Activated naive CD4-positive, alpha-beta T cell treated with anti-CD3 and anti-CD28 coated beads, Interleukin-2, amount 50 U/mL, for 24 hours (primary cell): ENCODE measurements around the gene CADM1.

Experiments
- H3K27ac Mint-ChIP-seq: one replicate; pipeline ENCODE4 v1.8.0; 2021; ENCODE audit warnings: mild to moderate bottlenecking, mixed read lengths
- H3K27me3 Mint-ChIP-seq: one replicate; pipeline ENCODE4 v1.8.0; 2021; ENCODE audit warnings: mixed read lengths
- H3K36me3 Mint-ChIP-seq: one replicate; pipeline ENCODE4 v1.8.0; 2021; ENCODE audit warnings: mixed read lengths
- H3K4me1 Mint-ChIP-seq: one replicate; pipeline ENCODE4 v1.8.0; 2021; ENCODE audit warnings: mixed read lengths
- H3K4me3 Mint-ChIP-seq: one replicate; pipeline ENCODE4 v1.8.0; 2021; ENCODE audit warnings: mild to moderate bottlenecking, mixed read lengths
- H3K9me3 Mint-ChIP-seq: one replicate; pipeline ENCODE4 v1.8.0; 2021; ENCODE audit warnings: mixed read lengths

The CADM1 gene

DNA sequence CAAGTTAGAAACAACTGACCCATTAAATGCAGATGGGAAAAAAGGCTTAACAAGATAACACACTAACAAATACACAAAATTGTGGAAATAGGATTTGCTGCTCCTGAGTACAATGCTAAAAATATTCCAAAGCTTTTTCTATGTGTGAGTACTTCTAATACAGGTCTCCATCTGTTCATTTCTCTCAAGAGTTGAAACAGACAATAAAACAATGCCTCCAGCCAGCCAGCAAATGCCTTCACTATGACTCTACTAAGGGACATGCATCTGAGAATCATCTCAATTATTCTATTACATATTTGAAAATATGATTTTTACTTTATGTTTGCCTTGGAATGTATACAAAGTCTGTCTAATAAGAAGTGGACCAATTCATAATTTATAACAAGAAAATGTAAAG, 119.0 kb downstream of the CADM1 start:
- Mint-ChIP-seq H3K27me3 (peaks cover 11% of the 10 kb centered on the region), H3K9me3 (peaks cover 3% of the 10 kb centered on the region), H3K4me3 (no peak overlapping the region), H3K4me1 (no peaks in the 10 kb centered on the region), H3K36me3 (no peaks in the 10 kb centered on the region), H3K27ac (no peak overlapping the region)

DNA sequence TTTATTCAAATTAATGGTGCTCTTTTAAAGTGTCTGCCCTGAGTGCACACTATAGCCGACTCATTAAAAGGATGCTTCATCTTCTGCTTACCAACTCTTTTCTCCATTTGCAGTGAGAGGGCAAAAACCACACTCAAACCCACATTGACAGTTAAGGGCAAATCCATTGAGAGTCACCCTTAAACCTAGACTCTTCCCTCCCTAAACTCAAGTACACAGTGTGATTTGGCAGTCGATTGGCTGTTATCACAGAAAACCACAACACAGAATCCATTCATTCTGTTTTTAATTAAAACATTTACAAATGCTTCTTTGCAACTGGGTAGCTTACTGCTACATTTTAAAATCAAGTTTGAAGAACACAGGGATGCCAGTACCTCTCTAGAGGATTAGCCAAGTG, 120.0 kb downstream of the CADM1 start:
- no peak overlapping the region for H3K4me3 Mint-ChIP-seq
- peaks cover 3% of the 10 kb centered on the region for H3K9me3 Mint-ChIP-seq
- H3K27me3 Mint-ChIP-seq, result peaks cover 11% of the 10 kb centered on the region
- H3K4me1 Mint-ChIP-seq, result no peaks in the 10 kb centered on the region
- no peaks in the 10 kb centered on the region for H3K36me3 Mint-ChIP-seq
- H3K27ac Mint-ChIP-seq, result no peak overlapping the region

DNA sequence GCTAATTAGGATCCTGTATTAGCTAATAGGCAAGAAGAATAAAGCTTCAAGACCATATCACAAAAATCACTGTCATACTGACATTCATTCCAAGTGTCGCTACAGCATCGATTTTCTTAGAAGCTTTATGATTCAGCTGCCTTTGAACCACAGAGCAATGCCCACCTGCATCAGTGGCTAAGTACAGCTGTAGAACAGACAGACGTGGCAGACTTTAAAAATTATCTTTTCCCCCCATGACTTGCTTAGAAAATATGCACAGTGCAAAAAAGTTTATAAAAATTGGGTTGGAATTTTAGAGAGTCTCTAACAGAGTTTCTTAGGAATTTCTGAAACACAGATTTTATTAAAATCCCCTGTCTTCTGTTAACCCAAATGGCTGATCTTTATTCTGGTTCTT, 120.8 kb downstream of the CADM1 start:
- H3K9me3 Mint-ChIP-seq, result peaks cover 3% of the 10 kb centered on the region
- H3K27me3 Mint-ChIP-seq, result peaks cover 9% of the 10 kb centered on the region
- H3K27ac Mint-ChIP-seq, result no peak overlapping the region
- H3K4me3 Mint-ChIP-seq, result no peak overlapping the region
- no peaks in the 10 kb centered on the region for H3K4me1 Mint-ChIP-seq
- H3K36me3 Mint-ChIP-seq, result no peaks in the 10 kb centered on the region

DNA sequence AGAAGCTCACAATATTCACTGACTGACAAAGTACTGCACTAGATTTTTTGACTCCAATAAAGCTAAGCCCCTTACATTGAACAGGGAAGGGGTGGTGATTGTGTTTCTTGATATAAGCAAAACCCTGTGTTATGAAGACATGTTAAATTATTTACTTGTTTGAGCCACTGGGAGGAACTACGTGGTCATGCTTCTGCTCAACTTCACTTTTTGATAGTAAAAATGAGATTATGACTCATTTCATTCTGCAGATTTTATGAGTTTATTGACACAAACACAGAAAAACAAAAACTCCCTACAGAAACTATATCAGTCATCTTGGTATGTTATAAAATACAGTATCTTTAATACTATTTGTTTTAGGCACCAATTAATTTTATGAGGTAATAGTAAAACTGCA, 124.7 kb downstream of the CADM1 start:
- Mint-ChIP-seq H3K27ac (no peak overlapping the region), H3K9me3 (no peaks in the 10 kb centered on the region), H3K36me3 (no peaks in the 10 kb centered on the region), H3K4me1 (no peaks in the 10 kb centered on the region), H3K27me3 (peaks cover 4% of the 10 kb centered on the region), H3K4me3 (no peak overlapping the region)

DNA sequence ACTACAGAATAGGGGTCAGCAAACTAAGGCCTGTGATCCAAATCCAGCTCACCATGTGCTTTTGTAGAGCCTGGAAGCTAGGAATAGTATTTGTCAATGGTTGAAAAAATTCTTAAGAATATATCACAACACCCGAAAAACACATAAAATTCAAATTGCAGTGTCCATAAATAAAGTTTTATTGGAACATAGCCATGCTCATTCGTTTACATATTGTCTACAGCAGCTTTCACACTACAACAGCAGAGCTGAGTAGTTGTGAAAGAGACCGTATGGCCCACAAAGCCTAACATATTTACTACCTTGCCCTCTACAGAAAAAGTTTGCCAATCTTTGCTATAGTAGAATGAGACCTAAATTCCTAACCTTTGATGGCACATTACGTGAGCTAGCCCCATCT, 125.7 kb downstream of the CADM1 start:
- no peaks in the 10 kb centered on the region for H3K36me3 Mint-ChIP-seq
- no peaks in the 10 kb centered on the region for H3K4me1 Mint-ChIP-seq
- no peak overlapping the region for H3K27ac Mint-ChIP-seq
- no peaks in the 10 kb centered on the region for H3K9me3 Mint-ChIP-seq
- H3K4me3 Mint-ChIP-seq, result no peak overlapping the region
- peaks cover 1% of the 10 kb centered on the region for H3K27me3 Mint-ChIP-seq

DNA sequence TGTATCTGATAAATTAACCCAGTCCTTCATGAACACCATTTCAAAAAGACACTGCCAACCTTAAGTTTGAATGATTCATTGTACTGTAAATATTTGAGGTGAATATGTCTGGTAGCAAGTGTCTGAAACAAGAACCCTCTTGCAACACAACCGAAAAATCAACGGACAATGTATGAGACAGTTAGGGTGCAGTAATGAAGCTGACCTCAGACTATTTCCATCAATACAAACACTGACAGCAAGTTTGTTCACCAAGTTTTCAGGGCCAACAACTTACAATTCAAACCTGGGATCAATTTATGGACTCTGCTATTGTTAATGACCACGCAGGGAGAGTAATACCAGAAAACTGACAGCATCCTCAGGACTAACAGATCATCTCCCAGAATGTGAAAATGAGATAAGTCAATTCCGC, 126.3 kb downstream of the CADM1 start:
- no peaks in the 10 kb centered on the region for H3K4me1 Mint-ChIP-seq
- H3K36me3 Mint-ChIP-seq, result no peaks in the 10 kb centered on the region
- no peak overlapping the region for H3K27ac Mint-ChIP-seq
- peaks cover 1% of the 10 kb centered on the region for H3K27me3 Mint-ChIP-seq
- H3K9me3 Mint-ChIP-seq, result no peaks in the 10 kb centered on the region
- H3K4me3 Mint-ChIP-seq, result no peak overlapping the region

DNA sequence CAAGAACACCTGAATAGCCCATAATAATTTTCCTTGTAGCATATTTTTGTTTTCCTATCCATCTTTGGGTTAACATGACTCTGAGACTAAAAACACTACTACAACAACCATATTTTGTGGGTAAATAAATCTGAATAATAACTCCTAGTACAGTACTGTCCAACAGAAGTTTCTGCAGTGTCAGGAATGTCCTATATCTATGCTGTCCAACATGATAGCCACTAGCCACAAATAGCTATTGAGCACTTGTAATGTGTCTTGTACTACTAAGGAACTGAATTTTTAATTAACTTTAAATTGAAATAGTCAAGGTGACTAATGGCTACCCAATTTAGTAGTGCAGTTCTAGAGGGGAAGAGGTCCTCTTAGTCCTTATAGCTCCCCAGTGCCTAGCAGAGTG, 135.6 kb downstream of the CADM1 start:
- Mint-ChIP-seq H3K36me3 (no peaks in the 10 kb centered on the region), H3K4me3 (no peak overlapping the region), H3K27me3 (peaks cover 3% of the 10 kb centered on the region), H3K27ac (no peak overlapping the region), H3K9me3 (no peaks in the 10 kb centered on the region), H3K4me1 (no peaks in the 10 kb centered on the region)

DNA sequence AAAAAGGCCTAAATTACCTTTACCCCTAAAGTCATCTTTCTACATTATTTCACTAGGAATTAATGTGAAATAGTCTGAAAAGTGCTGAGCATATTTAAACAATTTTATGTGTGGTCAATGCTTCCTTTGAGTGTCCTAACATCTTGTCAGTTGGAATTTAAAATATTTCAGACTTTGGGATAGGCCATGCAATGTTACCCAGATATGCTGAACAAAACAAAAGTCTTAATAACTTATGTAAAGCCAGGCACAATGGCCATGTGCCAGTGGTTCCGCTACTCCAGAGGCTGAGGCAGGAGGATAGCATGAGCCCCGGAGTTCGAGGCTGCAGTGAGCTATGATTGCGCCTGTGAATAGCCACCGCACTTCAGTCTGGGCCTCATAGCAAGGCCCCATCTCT, 137.4 kb downstream of the CADM1 start:
- Mint-ChIP-seq H3K27me3 (no peaks in the 10 kb centered on the region), H3K36me3 (no peaks in the 10 kb centered on the region), H3K4me1 (no peaks in the 10 kb centered on the region), H3K9me3 (no peaks in the 10 kb centered on the region), H3K27ac (no peak overlapping the region), H3K4me3 (no peak overlapping the region)

DNA sequence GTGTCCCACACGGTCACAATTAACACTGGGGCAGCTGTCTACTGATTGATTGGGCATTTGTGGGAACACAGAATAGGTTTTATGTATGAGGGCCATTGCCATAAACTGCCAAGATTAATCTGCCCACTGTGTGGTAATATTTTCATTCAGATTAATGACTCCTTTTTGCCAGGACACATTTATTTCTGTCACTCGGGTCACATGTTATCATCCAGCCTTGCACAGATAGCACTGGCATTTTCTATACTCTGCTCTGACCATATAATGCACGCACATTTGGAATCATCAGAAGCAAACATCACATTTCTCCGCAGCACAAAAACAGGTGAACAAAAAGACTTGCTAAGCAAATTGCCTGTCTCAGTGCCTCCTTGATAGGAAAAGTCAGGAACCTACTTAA, 138.3 kb downstream of the CADM1 start:
- Mint-ChIP-seq H3K27me3 (no peaks in the 10 kb centered on the region), H3K4me3 (no peak overlapping the region), H3K9me3 (no peaks in the 10 kb centered on the region), H3K27ac (no peak overlapping the region), H3K36me3 (no peaks in the 10 kb centered on the region), H3K4me1 (no peaks in the 10 kb centered on the region)

DNA sequence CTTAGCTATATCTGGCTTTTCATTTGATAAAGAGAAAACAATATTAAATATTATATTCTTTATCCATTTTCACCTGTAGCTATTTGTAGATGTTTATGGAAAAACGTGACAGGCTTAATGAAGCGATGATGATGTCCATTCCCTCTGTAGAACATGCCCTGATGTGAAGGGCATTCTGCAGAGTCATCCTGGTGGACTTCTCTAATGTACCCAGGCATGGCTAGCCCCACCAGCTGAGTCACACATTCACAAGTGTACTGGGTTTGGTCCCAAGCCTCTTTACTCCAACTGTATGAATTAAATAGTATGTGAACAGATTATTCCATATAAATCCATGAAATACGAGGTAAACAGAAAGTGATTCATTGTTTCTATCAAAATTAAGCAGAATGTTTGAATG, 139.3 kb downstream of the CADM1 start:
- no peaks in the 10 kb centered on the region for H3K27me3 Mint-ChIP-seq
- no peak overlapping the region for H3K27ac Mint-ChIP-seq
- no peaks in the 10 kb centered on the region for H3K4me1 Mint-ChIP-seq
- H3K36me3 Mint-ChIP-seq, result no peaks in the 10 kb centered on the region
- H3K9me3 Mint-ChIP-seq, result no peaks in the 10 kb centered on the region
- no peak overlapping the region for H3K4me3 Mint-ChIP-seq

DNA sequence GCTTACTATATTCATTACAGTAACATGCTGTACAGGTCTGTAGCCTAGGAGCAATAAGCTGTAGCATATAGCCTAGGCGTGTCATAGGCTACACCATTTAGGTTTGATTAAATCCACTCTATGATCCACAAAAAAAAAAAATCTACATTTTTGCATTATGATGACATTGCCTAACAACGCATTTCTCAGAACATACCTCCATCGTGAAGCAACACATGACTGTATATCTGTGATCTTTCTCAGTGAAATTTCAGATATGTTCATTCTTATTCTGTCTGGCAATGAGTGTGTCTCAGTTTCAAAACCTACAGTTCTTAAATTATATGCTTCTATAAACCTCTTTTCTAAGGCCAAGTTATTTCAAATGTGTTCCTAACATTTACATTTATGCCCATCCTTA, 140.3 kb downstream of the CADM1 start:
- Mint-ChIP-seq H3K4me1 (no peaks in the 10 kb centered on the region), H3K27ac (no peak overlapping the region), H3K27me3 (no peaks in the 10 kb centered on the region), H3K4me3 (no peak overlapping the region), H3K36me3 (no peaks in the 10 kb centered on the region), H3K9me3 (no peaks in the 10 kb centered on the region)

DNA sequence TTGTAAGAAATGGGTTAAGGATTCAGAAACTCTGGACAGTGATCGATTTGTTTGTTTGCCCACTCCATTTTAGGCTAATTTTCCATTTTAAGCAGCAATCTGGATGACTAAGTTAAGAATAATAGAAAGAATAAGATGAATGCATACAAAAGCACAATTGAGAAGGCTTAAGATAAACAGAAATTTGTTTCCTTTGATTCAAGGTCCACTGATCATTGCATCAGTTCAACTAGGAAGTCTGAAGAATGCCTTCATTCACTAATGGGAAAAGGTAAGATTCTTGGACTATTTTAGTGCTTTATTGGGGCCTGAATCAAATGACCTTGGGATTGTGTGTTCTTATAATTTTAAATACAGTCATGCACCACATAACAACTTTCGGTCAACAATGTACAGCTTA, 140.8 kb downstream of the CADM1 start:
- Mint-ChIP-seq H3K4me3 (no peak overlapping the region), H3K27ac (no peak overlapping the region), H3K4me1 (no peaks in the 10 kb centered on the region), H3K36me3 (no peaks in the 10 kb centered on the region), H3K9me3 (no peaks in the 10 kb centered on the region), H3K27me3 (no peaks in the 10 kb centered on the region)

DNA sequence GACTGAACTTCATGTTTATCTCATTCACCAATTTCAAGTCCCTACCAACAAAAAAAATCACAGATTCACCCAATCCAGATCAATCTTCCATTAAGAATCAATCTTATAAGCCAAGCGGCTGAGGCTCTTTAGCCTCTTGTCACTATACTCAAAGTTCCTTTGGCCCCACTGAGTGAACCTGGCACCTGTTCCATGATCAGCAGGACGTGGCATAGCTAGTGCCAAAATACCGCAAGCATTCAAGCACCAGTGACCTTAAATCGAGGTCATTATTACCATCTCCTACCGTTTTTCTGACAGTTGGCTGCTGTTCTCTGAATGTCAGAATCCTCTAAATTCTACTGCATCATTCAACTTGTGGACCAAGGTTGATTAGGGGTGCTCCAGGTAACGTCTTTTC, 141.2 kb downstream of the CADM1 start:
- H3K4me1 Mint-ChIP-seq, result no peaks in the 10 kb centered on the region
- no peak overlapping the region for H3K27ac Mint-ChIP-seq
- H3K36me3 Mint-ChIP-seq, result no peaks in the 10 kb centered on the region
- no peaks in the 10 kb centered on the region for H3K27me3 Mint-ChIP-seq
- H3K4me3 Mint-ChIP-seq, result no peak overlapping the region
- no peaks in the 10 kb centered on the region for H3K9me3 Mint-ChIP-seq

DNA sequence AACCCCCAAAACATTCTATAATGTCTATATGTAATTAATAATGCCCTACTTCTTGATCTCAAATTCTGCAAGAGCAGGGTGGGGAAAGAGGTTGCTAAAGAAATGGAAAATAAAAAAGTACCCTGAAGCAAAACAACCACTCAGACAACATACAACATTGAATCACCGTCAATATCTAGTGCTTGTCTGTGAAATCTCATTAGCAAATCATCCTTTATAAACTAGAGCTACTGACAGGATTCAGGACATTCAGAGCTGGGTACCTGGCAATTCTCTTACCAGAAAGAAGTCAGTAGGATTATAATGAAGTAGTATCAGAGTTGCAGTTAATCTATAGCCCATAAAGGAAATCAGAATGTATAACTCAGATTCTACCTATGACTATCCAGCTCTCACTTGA, 143.2 kb downstream of the CADM1 start:
- H3K4me1 Mint-ChIP-seq, result no peaks in the 10 kb centered on the region
- no peak overlapping the region for H3K4me3 Mint-ChIP-seq
- H3K27ac Mint-ChIP-seq, result no peak overlapping the region
- peaks cover 2% of the 10 kb centered on the region for H3K27me3 Mint-ChIP-seq
- no peaks in the 10 kb centered on the region for H3K9me3 Mint-ChIP-seq
- H3K36me3 Mint-ChIP-seq, result no peaks in the 10 kb centered on the region

DNA sequence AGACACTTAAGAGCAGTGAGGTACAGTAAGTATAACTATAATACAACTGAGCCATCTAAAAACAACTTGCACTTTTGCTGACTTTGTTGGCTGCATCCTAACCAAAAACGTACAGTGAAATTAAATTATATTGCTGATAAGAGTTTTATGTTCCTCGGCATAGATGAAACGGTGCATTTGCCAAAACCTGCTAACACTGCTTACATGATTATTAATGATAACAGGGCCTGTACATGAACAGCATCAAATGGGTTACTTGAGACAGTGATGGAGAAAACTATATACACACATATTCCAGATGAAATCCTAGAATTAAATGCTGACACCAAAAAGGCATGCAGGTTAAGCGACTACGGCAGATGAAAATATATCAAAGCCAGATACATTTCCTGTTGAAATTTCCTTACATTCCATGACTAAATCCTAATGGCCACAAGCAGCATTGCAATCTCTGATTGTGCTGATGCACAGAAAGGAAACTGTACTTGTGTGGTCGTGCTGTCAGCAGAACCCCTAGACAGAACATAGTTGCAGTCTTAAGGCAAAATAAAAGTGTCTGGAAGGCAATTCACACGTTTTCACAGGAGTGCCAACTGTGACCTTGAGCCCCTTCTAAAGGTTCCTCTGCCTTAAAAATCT, 143.9 kb downstream of the CADM1 start:
- peaks cover 2% of the 10 kb centered on the region for H3K27me3 Mint-ChIP-seq
- H3K36me3 Mint-ChIP-seq, result no peaks in the 10 kb centered on the region
- no peaks in the 10 kb centered on the region for H3K9me3 Mint-ChIP-seq
- H3K27ac Mint-ChIP-seq, result no peak overlapping the region
- H3K4me3 Mint-ChIP-seq, result no peak overlapping the region
- H3K4me1 Mint-ChIP-seq, result no peaks in the 10 kb centered on the region

DNA sequence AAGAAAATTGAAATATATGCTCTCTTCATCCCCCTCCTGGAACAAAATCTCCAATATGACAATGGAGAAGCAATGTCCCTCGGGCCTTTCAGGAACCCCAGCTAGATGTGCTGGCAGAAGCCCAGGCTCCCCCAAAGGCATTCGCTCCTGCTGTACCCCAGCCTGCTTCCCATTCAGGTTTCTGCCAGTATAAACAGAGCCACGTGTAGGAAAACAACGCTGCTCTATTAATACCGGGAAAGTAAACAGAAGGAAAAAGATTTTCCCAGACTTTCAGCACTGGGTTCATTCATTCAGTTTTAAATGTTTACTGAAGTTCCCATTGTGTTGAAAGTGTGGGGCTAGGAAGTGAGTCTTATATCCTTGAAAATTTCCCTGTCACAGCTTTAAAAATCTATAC, 147.1 kb downstream of the CADM1 start:
- peaks cover 2% of the 10 kb centered on the region for H3K27me3 Mint-ChIP-seq
- no peaks in the 10 kb centered on the region for H3K9me3 Mint-ChIP-seq
- H3K4me3 Mint-ChIP-seq, result no peak overlapping the region
- no peak overlapping the region for H3K27ac Mint-ChIP-seq
- no peaks in the 10 kb centered on the region for H3K4me1 Mint-ChIP-seq
- no peaks in the 10 kb centered on the region for H3K36me3 Mint-ChIP-seq

DNA sequence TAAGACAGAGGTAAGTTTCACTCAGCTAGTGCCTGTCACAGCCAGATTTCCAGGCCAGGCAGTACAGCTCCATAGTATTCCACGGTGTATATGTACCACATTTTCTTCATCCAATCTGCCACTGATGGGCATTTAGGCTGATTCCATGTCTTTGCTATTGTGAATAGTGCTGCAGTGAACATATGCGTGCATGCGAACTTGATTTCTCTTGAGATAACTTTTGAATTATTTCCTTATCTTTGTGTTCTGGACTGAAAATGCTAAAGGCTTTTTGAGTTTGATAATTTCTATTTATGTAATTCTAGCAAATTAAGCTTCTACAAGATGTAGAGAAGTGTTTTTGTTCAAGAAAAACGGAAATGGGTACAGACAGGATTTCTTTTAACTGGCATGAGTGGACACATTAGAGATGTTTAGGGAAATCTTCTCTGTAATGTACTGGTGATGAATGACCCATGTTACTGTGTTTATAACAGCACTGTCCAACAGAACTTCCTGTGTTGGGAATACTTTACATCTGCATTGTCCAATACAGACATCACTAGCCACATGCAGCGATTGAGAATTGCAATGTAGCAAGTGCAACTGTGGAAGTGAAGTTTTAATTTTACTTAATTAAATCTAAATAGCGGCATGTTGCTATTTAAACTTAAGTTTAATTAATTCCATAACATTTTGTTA, 151.3 kb downstream of the CADM1 start:
- H3K9me3 Mint-ChIP-seq, result no peaks in the 10 kb centered on the region
- no peaks in the 10 kb centered on the region for H3K4me1 Mint-ChIP-seq
- H3K27ac Mint-ChIP-seq, result no peak overlapping the region
- H3K4me3 Mint-ChIP-seq, result no peak overlapping the region
- H3K27me3 Mint-ChIP-seq, result peaks cover 6% of the 10 kb centered on the region
- no peaks in the 10 kb centered on the region for H3K36me3 Mint-ChIP-seq
